Measurements from ENCODE around the gene ZBTB8B. TPM values are rescaled to one million over a fixed set of nuclear protein-coding genes. Genes with fewer than 3 reads are reported as not detected.

Gene ZBTB8B
- total RNA-seq, 1 experiment from 2014 or later = not detected

DNA sequence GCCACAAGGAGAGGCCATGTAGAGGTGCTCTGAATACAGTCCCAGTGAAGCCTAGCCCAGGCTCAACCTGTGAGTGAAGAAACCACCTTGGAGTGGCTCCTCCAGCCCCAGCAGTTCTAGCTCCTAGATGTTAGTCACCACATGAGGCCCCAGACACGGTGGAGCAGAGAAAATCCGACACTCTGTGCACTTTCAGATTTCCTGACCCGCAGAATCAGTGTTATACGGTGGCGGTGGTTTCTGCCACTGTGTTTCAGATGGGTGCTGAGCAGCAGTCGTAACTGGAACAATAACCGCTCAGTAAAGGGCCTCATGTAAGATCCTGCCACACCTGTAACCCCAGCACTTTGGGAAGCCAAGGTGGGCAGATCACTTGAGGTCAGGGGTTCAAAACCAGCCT is 38.3 kb downstream of the ZBTB8B start:
- no peaks in the 10 kb centered on the region for H3K79me2 ChIP-seq (ENCODE audit: low read length)
- H3K27me3 ChIP-seq (ENCODE audit: low read length) = no peaks in the 10 kb centered on the region
- peak; percentile 32 for DNase-seq
- H3K9ac ChIP-seq (ENCODE audit: low read length) = no peak overlapping the region
- no peak overlapping the region for H3K27ac ChIP-seq (ENCODE audit: low read length)
- no peak overlapping the region for H3K4me3 ChIP-seq (ENCODE audit: low read length)
- no peaks in the 10 kb centered on the region for H3K9me3 ChIP-seq (ENCODE audit: low read length)
- H3K4me1 ChIP-seq (ENCODE audit: low read length) = peaks cover 3% of the 10 kb centered on the region; the same call in 1 of the 2 replicates
- no peaks in the 10 kb centered on the region for H4K20me1 ChIP-seq (ENCODE audit: insufficient read depth, low read depth, low read length)
- no peak overlapping the region for H3K4me2 ChIP-seq (ENCODE audit: low read depth, low read length, poor library complexity, severe bottlenecking)
- H2AFZ ChIP-seq (ENCODE audit: low read length) = no peak overlapping the region
- H3K9me2 ChIP-seq (replicated peaks; ENCODE audit: insufficient read depth, low read length) = no peaks in the 10 kb centered on the region
- no peaks in the 10 kb centered on the region for H3K36me3 ChIP-seq (ENCODE audit: insufficient read depth, low read length)

DNA sequence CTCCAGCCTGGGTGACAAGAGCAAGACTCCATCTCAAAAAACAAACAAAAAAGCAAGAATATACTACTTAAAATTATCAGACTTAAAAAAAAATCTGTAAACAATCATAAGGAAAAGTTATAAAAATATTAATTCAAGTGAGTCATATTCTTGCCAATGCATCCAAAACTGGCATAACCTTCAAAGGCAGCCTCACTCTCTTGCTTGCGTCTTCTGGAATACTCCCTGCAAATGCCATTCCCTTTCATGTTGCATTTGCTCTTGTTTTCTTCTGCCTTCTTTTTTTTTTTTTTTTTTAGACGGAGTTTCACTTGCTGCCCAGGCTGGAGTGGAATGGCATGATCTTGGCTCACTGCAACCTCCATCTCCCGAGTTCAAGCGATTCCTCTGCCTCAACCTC is 42.1 kb downstream of the ZBTB8B start:
- Histone ChIP-seq H3K9me3 (ENCODE audit: low read length) (no peaks in the 10 kb centered on the region), H3K4me3 (ENCODE audit: low read length) (no peak overlapping the region), H3K9me2 (replicated peaks; ENCODE audit: insufficient read depth, low read length) (no peaks in the 10 kb centered on the region), H3K4me1 (ENCODE audit: low read length) (no peaks in the 10 kb centered on the region), H3K9ac (ENCODE audit: low read length) (no peak overlapping the region), H3K4me2 (ENCODE audit: low read depth, low read length, poor library complexity, severe bottlenecking) (no peak overlapping the region), H3K27ac (ENCODE audit: low read length) (no peak overlapping the region), H3K36me3 (ENCODE audit: insufficient read depth, low read length) (no peaks in the 10 kb centered on the region), H4K20me1 (ENCODE audit: insufficient read depth, low read depth, low read length) (no peaks in the 10 kb centered on the region), H3K79me2 (ENCODE audit: low read length) (no peaks in the 10 kb centered on the region), H3K27me3 (ENCODE audit: low read length) (no peaks in the 10 kb centered on the region), H2AFZ (ENCODE audit: low read length) (no peak overlapping the region)
- no peak for DNase-seq

GRCh38 chr1:32508761-32509160 is 43.9 kb downstream of the ZBTB8B start:
- Histone ChIP-seq H3K9me3 (ENCODE audit: low read length) (no peaks in the 10 kb centered on the region), H3K9ac (ENCODE audit: low read length) (no peak overlapping the region), H3K4me3 (ENCODE audit: low read length) (no peak overlapping the region), H3K27ac (ENCODE audit: low read length) (no peak overlapping the region), H3K27me3 (ENCODE audit: low read length) (no peaks in the 10 kb centered on the region), H2AFZ (ENCODE audit: low read length) (no peak overlapping the region), H3K4me1 (ENCODE audit: low read length) (no peaks in the 10 kb centered on the region), H3K79me2 (ENCODE audit: low read length) (no peaks in the 10 kb centered on the region), H3K9me2 (replicated peaks; ENCODE audit: insufficient read depth, low read length) (no peaks in the 10 kb centered on the region), H3K36me3 (ENCODE audit: insufficient read depth, low read length) (no peaks in the 10 kb centered on the region), H4K20me1 (ENCODE audit: insufficient read depth, low read depth, low read length) (no peaks in the 10 kb centered on the region), H3K4me2 (ENCODE audit: low read depth, low read length, poor library complexity, severe bottlenecking) (no peak overlapping the region)
- DNase-seq = peak; percentile 19

DNA sequence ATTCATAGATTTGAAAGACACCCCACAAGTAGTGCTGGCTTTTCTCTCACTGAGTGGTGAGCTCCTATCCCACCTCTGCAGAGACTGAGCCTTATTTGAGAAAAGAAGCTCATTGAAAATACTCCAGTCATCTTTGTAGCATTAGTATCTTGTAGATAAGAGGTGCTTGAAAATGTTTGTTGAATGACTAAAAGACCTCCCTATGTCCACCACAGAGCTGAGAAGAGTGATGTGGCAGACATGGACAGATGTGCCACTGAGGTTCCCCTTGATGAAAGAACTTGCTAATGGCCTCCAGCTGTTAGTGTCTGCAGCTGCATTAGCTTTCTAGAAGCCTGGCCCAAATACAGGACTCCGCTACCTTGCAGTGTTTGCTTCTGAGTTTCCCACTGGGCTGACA is 45.1 kb downstream of the ZBTB8B start:
- Histone ChIP-seq H3K36me3 (ENCODE audit: insufficient read depth, low read length) (no peaks in the 10 kb centered on the region), H3K9ac (ENCODE audit: low read length) (no peak overlapping the region), H3K9me3 (ENCODE audit: low read length) (no peaks in the 10 kb centered on the region), H3K27me3 (ENCODE audit: low read length) (no peaks in the 10 kb centered on the region), H3K27ac (ENCODE audit: low read length) (no peak overlapping the region), H4K20me1 (ENCODE audit: insufficient read depth, low read depth, low read length) (no peaks in the 10 kb centered on the region), H3K4me1 (ENCODE audit: low read length) (no peaks in the 10 kb centered on the region), H3K4me2 (ENCODE audit: low read depth, low read length, poor library complexity, severe bottlenecking) (no peak overlapping the region), H2AFZ (ENCODE audit: low read length) (no peak overlapping the region), H3K79me2 (ENCODE audit: low read length) (no peaks in the 10 kb centered on the region), H3K9me2 (replicated peaks; ENCODE audit: insufficient read depth, low read length) (no peaks in the 10 kb centered on the region), H3K4me3 (ENCODE audit: low read length) (no peak overlapping the region)
- no peak for DNase-seq

Other genes with a start within 250 kb of the ZBTB8B start
- 11.2 and 11.6 TPM in 2 replicates for gene TMEM234, start 242.7 kb upstream of the ZBTB8B start, total RNA-seq (2014; rRNA removed; shearing (Covaris generic); ENCODE audit: low replicate concordance)
- 178 and 213 TPM in 2 replicates for gene EIF3I, start 242.7 kb upstream of the ZBTB8B start, total RNA-seq (2014; rRNA removed; shearing (Covaris generic); ENCODE audit: low replicate concordance)
- gene FAM167B, start 217.8 kb upstream of the ZBTB8B start, total RNA-seq (2014; rRNA removed; shearing (Covaris generic); ENCODE audit: low replicate concordance) = 1.5 TPM in 1 of 2 replicates, not detected in the other
- 12.0 and 26.1 TPM in 2 replicates for gene LCK, start 213.8 kb upstream of the ZBTB8B start, total RNA-seq (2014; rRNA removed; shearing (Covaris generic); ENCODE audit: low replicate concordance)
- 201 and 257 TPM in 2 replicates for gene HDAC1, start 173.0 kb upstream of the ZBTB8B start, total RNA-seq (2014; rRNA removed; shearing (Covaris generic); ENCODE audit: low replicate concordance)
- 262 and 391 TPM in 2 replicates for gene MARCKSL1, start 128.8 kb upstream of the ZBTB8B start, total RNA-seq (2014; rRNA removed; shearing (Covaris generic); ENCODE audit: low replicate concordance)
- gene FAM229A, start 102.6 kb upstream of the ZBTB8B start, total RNA-seq (2014; rRNA removed; shearing (Covaris generic); ENCODE audit: low replicate concordance) = 3.1 and 4.5 TPM in 2 replicates
- gene TSSK3, start 102.5 kb upstream of the ZBTB8B start, total RNA-seq (2014; rRNA removed; shearing (Covaris generic); ENCODE audit: low replicate concordance) = 1.4 and 1.5 TPM in 2 replicates
- 45.1 and 50.0 TPM in 2 replicates for gene BSDC1, start 70.6 kb upstream of the ZBTB8B start, total RNA-seq (2014; rRNA removed; shearing (Covaris generic); ENCODE audit: low replicate concordance)
- 0.11 TPM in 1 of 2 replicates, not detected in the other for gene ZBTB8A, start 74.4 kb downstream of the ZBTB8B start, total RNA-seq (2014; rRNA removed; shearing (Covaris generic); ENCODE audit: low replicate concordance)
- 55.1 and 88.3 TPM in 2 replicates for gene ZBTB8OS, start 185.5 kb downstream of the ZBTB8B start, total RNA-seq (2014; rRNA removed; shearing (Covaris generic); ENCODE audit: low replicate concordance)
- gene RBBP4, start 186.1 kb downstream of the ZBTB8B start, total RNA-seq (2014; rRNA removed; shearing (Covaris generic); ENCODE audit: low replicate concordance) = 204 and 258 TPM in 2 replicates
- gene SYNC, start 237.7 kb downstream of the ZBTB8B start, total RNA-seq (2014; rRNA removed; shearing (Covaris generic); ENCODE audit: low replicate concordance) = not detected in 2 replicates

Data from Karpas-422 (cell line).